SK-N-DZ (cell line): ENCODE measurements around the gene RGS6.

Experiments used
- DNase-seq: peaks from one replicate; pipeline ENCODE4 v3.0.0-alpha.2; 2015; ENCODE audit warnings: low spot score

Gene RGS6

GRCh38 chr14:72499746-72500145, 567.5 kb downstream of the RGS6 start:
- DNase-seq: no peak

GRCh38 chr14:72500234-72500838, 568.1 kb downstream of the RGS6 start:
- no peak for DNase-seq

DNA sequence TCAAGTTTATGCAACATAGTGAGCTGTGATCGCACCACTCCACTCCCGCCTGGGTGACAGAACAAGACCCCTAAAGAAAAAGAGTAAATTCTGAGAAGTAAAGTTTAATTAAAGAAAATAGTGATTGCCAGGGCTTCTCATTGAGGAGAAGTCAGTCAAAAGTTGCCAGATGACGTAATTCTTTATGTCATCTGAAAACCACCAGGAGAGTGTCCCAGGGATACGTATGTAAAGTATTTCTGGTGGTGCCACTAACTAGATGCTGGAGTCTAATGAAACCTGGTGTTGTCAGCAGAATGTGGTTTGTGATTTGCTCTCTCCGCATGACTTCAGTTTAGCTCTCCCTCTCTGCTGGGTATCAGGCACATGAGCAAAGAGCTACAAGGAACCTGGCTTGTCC, 569.2 kb downstream of the RGS6 start:
- DNase-seq: no peak

GRCh38 chr14:72503271-72503670, 571.0 kb downstream of the RGS6 start:
- no peak for DNase-seq

DNA sequence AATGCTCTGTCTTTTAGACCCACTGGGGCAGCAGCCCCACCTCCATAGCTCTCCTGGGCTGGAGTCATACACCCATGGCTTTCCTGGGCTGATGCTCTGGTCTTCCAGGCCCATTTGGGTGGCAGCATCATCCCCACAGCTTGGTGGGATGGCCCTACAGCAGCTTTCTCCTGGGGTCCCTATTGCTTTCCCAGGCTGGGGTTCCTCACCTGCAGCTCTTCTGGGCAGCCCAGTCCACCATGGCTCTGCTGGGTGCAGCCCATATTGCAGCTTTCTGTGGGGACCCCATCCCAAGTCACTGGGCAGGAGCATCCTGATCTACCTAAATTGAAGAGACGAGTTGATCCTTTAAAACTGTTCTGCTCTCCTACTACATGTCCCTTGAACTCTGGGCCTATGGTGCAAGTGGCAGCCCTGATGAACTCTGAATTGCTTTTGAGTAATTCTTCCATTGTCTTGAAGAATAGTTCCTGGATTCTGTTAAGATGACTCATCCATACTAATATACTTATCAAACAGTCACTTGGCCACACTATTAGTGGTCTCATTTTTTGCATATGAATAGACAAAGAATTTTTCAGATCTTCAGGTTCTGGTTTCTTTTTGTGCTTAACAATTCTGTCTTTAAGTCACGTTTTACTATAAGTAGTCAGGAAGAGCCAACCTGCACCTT, 571.6 kb downstream of the RGS6 start:
- no peak for DNase-seq

DNA sequence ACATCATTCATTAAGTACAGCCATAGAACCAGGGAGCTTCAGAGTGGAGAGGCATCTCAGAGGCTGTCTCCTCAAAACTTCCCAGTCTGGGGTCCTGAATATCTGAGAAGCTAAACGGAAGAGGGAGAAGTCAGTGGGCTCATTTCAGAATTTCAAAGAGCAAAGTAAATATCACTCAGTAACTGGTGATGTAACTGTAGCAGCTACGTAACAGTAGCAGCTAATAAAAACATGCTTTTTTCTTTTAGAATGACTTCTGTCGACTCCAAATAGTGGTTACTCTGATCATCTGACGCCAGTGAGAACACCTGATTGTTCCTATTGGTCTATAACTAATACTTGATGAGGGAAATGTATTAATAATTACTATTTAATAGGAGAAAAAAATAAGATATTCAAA, 578.3 kb downstream of the RGS6 start:
- no peak for DNase-seq

DNA sequence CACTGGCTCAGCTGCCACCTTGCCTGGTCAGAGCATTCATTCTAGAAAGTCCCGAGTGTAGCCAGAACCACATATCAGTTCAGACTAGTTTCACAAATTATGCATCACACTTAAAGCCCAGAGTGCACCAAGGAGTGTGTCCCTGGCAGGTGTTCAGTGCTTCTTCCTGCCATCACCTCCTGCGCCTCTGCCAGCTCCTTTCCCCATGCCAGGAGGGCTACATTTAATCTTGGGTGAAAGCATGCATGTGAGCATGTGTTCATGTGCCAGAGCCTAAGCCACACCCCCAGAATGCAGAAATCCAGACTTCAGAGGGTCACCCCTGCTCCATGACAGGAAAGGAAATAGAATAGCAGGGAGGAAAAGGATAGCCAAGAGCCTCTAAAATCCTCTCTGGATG, 580.1 kb downstream of the RGS6 start:
- no peak for DNase-seq

GRCh38 chr14:72512925-72513324, 580.7 kb downstream of the RGS6 start:
- no peak for DNase-seq

- DNase-seq: no peak
Observed at GRCh38 chr14:72513346-72513745, 581.1 kb downstream of the RGS6 start.

GRCh38 chr14:72513965-72514659, 581.9 kb downstream of the RGS6 start:
- DNase-seq: no peak

GRCh38 chr14:72514660-72515025, 582.4 kb downstream of the RGS6 start:
- no peak for DNase-seq

GRCh38 chr14:72515779-72516770, 583.8 kb downstream of the RGS6 start:
- DNase-seq: no peak

DNA sequence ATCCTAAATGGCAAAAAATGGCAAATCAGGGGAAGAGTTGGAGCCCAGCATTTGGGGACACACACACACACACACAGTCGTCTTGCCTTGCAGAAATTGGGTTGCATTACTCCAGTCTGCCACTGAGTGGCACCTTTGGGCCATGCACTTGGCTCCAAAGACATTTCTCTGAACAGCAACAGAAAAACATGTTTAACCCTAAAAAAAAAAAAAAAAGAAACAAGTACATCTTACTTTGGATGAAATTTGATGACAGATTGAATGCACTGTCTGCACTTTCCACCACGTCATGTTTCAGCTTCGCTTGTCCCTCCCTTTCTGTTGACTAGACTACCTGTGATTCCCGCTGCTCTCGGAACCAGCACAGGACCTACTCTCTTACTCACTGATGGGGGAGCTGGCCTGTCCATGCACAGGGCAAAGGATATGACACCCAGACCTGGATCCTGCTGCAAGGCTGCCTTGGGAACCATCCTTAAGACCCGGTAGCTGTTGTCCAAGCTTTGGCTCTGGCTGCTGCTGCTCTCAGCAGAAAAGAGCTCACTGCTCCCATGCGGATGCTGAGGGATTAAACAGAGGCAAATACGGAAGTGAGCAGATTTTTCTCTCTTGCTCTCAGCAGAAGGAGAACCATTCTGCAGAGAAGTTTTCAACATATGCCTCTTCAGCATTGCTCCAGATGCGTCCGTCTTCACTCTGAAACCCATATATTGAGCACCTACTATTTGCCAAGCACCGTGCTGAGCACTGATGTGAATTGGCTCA, 584.9 kb downstream of the RGS6 start:
- peak; percentile 47 for DNase-seq

DNA sequence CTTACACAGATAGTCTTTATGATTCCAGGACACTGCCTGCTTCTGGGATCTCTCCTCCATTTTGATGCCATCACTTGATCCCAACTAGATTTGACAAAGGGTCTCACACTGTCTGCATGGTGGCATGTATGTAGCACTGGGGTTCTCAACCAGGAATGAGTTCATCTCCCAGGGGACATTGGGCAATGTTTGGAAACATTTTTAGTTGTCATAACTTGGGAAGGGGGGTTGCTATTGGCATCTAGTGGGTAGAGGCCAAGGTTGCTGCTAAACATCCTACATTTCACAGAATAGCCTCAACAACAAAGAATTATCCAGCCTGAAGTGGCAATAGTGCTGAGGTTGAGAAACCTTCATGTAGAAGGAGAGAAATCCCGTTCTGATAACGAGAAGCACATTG, 585.5 kb downstream of the RGS6 start:
- DNase-seq: no peak

DNA sequence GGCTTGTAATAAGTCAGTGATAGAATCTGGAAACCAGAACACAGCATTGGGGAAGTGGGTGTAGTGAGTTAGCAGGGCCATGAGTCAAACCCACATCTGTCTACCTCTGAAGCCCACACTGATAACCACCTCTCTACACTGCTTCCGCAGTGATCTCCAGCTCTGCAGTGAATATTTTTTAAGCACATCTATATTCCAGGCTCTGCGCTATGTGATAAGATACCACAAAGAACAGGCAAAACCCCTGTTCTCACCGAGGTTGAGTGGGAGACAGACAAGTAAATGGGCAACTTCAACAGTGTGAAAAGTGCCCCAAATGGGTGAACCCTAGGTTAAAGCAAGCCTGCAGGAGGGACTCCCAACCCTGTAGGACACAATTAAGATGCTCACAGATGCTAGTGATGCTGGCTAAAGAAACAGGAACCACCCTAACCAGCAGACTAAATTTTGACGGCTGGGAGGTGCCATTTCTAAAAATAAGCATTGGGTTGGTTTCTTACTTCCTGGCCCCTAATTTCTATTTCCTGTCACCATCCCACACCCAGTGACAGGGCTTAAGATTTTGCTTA, 586.7 kb downstream of the RGS6 start:
- no peak for DNase-seq

DNA sequence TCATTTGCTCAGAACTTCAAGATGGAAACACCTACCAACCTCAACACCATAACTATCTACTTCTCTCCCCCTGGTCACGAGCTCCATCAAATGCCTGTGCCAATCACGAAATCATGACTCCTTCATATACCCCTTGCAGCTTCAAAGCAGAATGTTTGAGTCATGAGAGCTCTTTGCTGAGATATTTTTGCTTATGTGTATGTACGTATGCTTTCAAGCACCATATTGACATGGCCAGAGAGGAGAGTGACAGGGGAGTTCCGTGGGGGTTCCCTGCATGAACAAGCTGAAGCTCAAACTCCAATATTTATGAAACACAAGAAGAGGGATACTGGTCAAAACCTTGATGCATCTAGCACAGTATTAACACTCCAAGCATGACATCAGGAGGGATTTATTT, 587.3 kb downstream of the RGS6 start:
- DNase-seq: no peak

DNA sequence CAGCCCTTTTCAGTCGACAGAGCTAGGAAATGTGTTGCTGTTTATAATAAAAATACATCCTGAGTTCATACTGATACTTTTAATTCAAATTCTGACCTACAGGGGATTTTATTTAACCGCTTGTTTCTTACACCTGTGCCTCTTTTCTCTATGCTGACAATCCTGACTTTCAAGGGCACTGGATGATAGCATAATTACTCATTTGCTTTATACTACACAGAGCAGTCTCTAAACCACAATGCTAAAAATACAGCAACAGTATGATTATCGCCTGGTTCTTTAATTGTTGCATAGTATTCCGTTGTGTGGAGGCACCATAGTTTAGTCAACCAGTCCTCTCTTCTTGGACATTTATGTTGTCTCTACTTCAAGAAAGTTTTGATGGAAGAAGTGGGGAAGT, 588.8 kb downstream of the RGS6 start:
- DNase-seq: no peak

DNA sequence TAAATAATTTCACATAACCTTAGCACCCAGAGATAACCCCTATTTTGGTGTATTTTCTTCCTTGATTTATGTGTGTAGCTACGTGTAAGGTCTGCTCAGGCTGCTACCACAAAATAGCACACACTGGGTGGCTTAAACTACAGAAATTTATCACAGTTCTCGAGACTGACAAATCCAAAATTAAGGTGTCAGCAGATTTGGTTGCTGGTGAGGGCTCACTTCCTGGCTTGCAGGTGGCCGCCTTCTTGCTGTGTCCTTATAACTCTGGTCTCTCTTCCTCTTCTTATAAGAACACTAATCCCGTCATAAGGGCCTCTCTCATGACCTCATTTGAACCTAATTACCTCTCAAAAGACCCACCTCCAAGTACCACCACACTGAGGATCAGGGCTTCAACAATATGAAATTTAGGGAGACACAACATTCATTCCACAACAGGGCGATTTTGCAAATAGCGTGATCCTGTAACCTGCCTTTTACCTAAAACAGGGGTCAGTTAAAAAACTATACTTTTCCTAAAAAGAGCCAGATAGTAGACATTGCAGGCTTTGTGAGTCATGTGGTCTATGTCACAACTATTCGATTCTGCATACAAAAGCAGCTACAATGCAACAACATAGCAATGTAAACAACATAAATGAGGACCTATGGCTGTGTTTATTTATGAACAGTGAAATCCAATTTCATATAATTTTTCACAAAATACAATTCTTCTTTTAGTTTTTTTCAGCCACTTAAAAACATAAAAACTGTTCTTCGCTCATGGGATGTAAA, 589.9 kb downstream of the RGS6 start:
- DNase-seq: no peak

GRCh38 chr14:72522847-72523246, 590.6 kb downstream of the RGS6 start:
- no peak for DNase-seq
